Memory B cell (primary cell): Measurements from ENCODE around the gene GATA6.

Experiments used
- ATAC-seq: fragments of 150-1000 bp; cut with Tn5 transposase; 2 replicates; pipeline ENCODE4 v1.10.0; 2021; ENCODE audit warnings: low read depth, mild to moderate bottlenecking, moderate library complexity
- DNase-seq, 2 donors: peaks; one replicate each; pipeline ENCODE4 v3.0.0; 2022; ENCODE audit warnings: low spot score in 2 of 2
- H3K27ac Mint-ChIP-seq: one replicate; pipeline ENCODE4 v1.8.0; 2022; ENCODE audit warnings: mild to moderate bottlenecking, moderate library complexity, mixed read lengths
- H3K27me3 Mint-ChIP-seq: one replicate; pipeline ENCODE4 v1.8.0; 2022; ENCODE audit warnings: mixed read lengths
- H3K36me3 Mint-ChIP-seq: one replicate; pipeline ENCODE4 v1.8.0; 2022; ENCODE audit warnings: mild to moderate bottlenecking, mixed read lengths
- H3K4me1 Mint-ChIP-seq: one replicate; pipeline ENCODE4 v1.8.0; 2022; ENCODE audit warnings: mixed read lengths
- H3K4me3 Mint-ChIP-seq: one replicate; pipeline ENCODE4 v1.8.0; 2022; ENCODE audit warnings: mild to moderate bottlenecking, moderate library complexity, mixed read lengths
- H3K9me3 Mint-ChIP-seq: one replicate; pipeline ENCODE4 v1.8.0; 2022; ENCODE audit warnings: mixed read lengths

Gene GATA6

DNA sequence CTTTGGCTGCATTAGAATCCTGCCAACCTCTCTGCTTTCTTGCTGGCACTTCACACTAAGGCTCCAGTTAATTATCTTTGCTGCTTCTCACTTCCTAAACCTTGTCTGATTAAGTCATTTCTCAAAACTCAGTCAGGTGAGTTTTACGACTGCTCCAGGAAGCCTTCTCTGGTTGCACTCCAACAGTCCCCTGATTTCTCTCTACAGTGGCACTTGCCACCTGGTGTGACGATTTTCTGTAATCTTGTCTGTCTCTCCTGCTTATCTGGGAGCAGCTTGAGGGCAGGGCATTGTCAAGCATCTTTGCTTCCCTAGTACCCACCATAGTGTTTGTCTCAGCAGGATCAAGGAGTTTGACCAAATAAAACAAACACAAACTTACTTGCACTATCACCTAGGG is 10.4 kb upstream of the GATA6 start:
- no peaks in the 10 kb centered on the region for H3K4me1 Mint-ChIP-seq
- H3K36me3 Mint-ChIP-seq: no peaks in the 10 kb centered on the region
- peaks cover 6% of the 10 kb centered on the region for H3K27me3 Mint-ChIP-seq
- DNase-seq (no peak), ATAC-seq (no peak)
- no peak overlapping the region for H3K27ac Mint-ChIP-seq
- H3K4me3 Mint-ChIP-seq: no peak overlapping the region
- no peaks in the 10 kb centered on the region for H3K9me3 Mint-ChIP-seq

DNA sequence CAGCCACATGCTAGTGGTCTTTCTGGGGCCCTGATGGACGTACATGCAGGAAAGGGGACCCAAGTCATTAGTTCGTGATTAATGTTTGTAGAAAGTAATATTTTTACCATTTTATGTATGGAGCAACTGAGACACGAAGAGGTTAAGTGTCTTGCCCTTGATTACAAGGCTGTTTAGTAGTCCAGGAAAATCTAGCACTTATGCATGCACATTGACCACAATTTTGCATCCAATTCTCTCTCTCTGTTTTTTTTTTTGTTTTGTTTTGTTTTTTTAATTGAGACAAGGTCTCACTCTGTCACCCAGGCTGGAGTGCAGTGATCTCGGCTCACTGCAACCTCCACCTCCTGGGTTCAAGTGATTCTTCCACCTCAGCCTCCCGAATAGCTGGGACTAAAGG is 8.3 kb upstream of the GATA6 start:
- Mint-ChIP-seq H3K27ac (no peak overlapping the region), H3K27me3 (peaks cover 7% of the 10 kb centered on the region), H3K4me1 (no peaks in the 10 kb centered on the region), H3K4me3 (no peak overlapping the region), H3K9me3 (no peaks in the 10 kb centered on the region), H3K36me3 (no peaks in the 10 kb centered on the region)
- ATAC-seq (no peak), DNase-seq (no peak)

DNA sequence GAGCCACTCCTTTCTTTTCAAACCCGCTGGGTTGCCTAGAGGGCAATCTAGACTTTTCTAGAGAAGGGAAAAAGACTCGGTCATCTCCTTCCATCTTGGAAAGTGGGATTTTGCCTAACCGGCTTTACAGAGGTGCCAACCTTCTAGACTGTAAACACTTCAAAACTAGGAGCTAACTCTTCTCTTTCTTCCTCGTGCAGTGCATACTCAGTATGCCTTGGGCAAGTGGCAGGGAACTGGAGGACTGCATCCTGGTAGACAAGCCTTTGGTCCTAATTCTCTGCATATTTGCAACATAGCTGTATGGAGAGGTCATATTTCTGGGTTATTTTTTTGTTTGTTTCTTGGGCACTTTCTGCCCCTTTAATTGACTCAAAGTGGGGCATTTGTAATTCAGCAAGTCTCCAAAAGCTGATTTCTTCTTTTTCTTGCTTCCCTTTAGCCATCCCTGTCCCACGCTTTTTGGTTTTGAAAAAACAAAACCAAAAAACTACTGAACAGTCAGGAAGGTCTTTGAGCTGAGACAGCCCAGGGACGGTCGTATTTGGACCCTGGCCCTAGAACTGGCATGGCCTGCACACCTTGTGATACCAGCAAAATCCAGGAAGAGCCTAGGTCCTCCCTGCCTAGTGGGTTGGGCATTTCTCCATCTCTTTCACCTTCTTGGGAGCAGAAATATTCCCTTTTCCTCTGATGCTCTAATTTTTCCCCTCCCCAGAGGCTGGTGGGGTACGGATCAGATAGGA is 5.8 kb upstream of the GATA6 start:
- no peaks in the 10 kb centered on the region for H3K9me3 Mint-ChIP-seq
- H3K4me1 Mint-ChIP-seq: no peaks in the 10 kb centered on the region
- H3K27ac Mint-ChIP-seq: no peak overlapping the region
- H3K36me3 Mint-ChIP-seq: no peaks in the 10 kb centered on the region
- H3K4me3 Mint-ChIP-seq: no peak overlapping the region
- H3K27me3 Mint-ChIP-seq: peaks cover 13% of the 10 kb centered on the region
- DNase-seq (no peak), ATAC-seq (no peak)

DNA sequence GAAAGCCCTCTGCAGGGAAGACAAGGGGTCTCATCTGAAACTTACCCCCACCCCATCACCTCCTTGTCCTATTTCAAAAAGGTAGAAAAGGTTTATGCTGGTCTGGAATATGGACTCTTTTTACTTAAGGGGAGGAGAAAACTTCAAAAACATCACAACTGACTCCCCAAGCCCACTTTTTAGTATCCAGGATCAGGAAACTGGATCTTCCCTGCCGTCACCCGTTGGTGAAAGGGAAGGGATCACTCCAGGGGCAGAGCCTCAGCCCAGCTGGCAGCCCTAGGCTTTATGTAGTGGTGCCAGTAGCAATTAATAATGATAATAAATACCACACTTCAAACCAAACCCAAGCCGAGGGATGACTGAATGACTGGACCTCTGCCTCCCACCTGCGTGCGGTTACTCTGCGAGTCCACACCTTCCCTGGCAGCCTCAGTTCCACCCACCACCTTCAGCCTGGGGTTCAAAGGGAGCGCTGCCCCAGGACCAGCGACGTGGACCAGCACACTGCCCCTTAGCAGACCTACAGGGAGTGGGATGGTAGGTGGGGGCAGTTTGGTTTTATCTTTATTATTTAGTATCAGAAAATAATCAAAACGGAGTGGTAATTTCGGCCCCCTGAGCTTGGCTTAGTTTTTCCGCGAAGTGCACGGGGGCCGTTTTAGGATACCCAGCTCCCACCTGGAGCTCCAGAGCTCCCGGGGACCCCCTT is 4.9 kb upstream of the GATA6 start:
- DNase-seq (no peak), ATAC-seq (no peak)
- no peaks in the 10 kb centered on the region for H3K36me3 Mint-ChIP-seq
- no peak overlapping the region for H3K4me3 Mint-ChIP-seq
- H3K27ac Mint-ChIP-seq: no peak overlapping the region
- H3K9me3 Mint-ChIP-seq: no peaks in the 10 kb centered on the region
- peaks cover 2% of the 10 kb centered on the region for H3K4me1 Mint-ChIP-seq
- H3K27me3 Mint-ChIP-seq: peaks cover 14% of the 10 kb centered on the region

DNA sequence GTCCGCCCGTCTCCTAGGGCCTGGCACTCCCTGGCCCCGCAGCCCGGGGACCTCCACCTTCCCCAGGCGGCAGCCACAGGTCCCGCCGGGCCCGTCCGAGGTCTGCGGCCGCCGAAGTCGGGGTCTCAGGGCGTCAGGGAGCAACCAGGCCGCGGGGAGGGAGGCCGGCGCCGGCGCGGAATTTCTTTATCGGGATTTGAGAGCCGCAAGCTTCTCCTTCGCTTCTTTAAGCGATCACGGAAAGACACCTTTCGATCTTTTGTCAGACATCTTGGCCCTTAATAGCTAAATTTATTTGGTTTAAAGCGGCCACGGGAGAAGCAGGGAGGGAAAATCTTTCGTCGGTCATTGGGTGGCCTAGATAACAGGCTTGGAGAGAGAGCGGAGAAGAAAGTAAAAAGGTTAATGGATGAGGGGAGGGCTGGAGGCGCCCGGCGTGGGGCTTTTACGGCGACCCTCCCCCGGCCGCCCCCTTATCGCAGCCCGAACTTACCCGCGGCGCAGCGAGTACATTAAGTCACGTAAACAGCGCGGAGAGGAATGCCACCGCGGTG is 4.3 kb upstream of the GATA6 start:
- H3K36me3 Mint-ChIP-seq: no peaks in the 10 kb centered on the region
- H3K9me3 Mint-ChIP-seq: no peaks in the 10 kb centered on the region
- no peak overlapping the region for H3K27ac Mint-ChIP-seq
- DNase-seq (no peak), ATAC-seq (no peak)
- no peak overlapping the region for H3K4me3 Mint-ChIP-seq
- peaks cover 17% of the 10 kb centered on the region for H3K27me3 Mint-ChIP-seq
- H3K4me1 Mint-ChIP-seq: peaks cover 2% of the 10 kb centered on the region

DNA sequence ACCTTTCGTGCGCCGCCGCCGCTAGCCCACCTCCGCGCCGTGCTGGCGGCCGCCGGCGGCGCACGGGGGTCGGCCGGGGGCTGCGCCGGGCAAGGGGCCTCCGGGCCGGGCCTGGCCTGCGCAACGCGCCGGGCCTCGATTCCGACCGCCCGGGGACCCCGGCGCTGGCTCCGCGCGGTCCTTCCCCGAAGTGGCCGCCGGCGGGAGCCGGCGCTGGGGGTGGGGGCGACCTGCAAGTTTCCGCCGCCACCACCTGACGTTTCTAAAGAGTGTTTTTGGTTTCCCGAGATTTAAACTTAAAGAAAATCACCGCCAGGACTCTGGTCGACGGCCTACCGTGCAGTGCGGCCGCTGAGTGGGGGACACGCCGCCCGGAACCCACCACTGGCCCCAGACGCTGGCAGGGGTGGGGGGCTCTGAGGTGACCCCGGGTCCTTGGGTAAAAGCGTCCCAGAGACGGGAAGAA is 3.8 kb upstream of the GATA6 start:
- Mint-ChIP-seq H3K4me1 (peaks cover 5% of the 10 kb centered on the region), H3K4me3 (no peak overlapping the region), H3K27me3 (peaks cover 20% of the 10 kb centered on the region), H3K27ac (no peak overlapping the region), H3K36me3 (no peaks in the 10 kb centered on the region), H3K9me3 (no peaks in the 10 kb centered on the region)
- ATAC-seq (no peak), DNase-seq (no peak)

DNA sequence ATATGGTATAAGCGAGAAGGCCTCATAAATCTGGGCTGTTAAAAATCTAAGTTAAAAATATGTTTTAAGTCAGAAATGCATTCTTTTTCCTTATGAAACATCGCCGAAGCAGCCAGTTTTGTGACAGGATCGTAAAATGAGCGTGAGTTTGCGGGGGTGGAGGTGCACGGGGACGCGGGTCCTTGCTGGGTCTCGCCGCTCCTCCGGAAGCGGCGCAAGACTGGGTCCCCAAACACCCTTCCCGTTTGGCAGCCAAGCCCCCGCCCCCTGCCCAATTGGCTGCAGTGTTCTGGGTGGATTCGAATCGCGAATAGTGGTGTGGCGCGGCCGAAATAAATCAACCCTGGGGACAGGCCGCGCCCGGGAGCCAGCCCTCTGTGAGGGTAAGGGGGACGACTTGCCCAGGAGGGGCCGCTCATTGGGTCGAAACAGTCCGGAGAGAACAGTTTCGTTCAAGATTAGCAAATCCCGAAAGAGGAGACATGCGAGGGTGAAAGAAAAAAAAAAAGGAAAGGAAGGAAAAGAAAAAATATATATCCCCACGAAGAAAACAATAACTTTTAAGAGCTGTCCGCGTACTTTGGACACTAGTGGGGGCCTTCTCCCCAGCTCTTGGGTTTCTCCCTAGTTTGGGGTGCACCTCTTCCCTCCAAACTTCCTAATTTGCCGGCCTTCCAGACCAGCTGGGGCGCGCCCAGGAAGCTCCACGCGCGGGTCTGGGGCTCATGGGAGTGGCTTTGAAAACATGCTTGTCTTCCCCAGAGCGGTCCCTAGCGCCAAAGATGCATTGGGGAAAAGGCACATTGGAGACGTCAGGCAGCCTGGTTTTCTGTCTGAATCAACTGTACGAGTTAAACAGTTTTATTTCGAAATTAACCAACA is 3.1 kb upstream of the GATA6 start:
- H3K36me3 Mint-ChIP-seq: no peaks in the 10 kb centered on the region
- no peak for DNase-seq
- peaks cover 5% of the 10 kb centered on the region for H3K4me1 Mint-ChIP-seq
- no peak overlapping the region for H3K27ac Mint-ChIP-seq
- H3K9me3 Mint-ChIP-seq: no peaks in the 10 kb centered on the region
- H3K4me3 Mint-ChIP-seq: no peak overlapping the region
- ATAC-seq: no peak
- H3K27me3 Mint-ChIP-seq: peaks cover 22% of the 10 kb centered on the region

DNA sequence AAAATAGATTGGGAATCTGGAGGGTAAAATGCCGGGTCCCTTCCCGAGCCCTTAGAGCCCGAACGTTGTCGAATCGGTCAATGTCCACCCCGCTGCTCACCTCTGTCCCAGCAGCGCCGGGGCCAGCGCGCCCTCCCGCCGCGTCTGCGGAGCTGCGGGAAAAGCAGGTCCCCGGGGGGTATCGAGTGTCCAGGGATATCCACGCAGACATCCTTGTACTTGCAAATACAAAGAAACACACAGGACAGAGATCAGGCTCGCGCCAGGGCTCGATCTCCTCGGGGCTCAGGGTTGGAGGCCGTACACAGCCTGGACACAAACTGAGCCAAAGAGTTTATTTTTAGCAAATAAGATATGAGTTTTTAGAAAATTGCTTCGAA is 2.3 kb upstream of the GATA6 start:
- Mint-ChIP-seq H3K4me3 (no peak overlapping the region), H3K27ac (no peak overlapping the region), H3K27me3 (peaks cover 22% of the 10 kb centered on the region), H3K9me3 (no peaks in the 10 kb centered on the region), H3K36me3 (no peaks in the 10 kb centered on the region), H3K4me1 (peaks cover 5% of the 10 kb centered on the region)
- DNase-seq (no peak), ATAC-seq (no peak)

DNA sequence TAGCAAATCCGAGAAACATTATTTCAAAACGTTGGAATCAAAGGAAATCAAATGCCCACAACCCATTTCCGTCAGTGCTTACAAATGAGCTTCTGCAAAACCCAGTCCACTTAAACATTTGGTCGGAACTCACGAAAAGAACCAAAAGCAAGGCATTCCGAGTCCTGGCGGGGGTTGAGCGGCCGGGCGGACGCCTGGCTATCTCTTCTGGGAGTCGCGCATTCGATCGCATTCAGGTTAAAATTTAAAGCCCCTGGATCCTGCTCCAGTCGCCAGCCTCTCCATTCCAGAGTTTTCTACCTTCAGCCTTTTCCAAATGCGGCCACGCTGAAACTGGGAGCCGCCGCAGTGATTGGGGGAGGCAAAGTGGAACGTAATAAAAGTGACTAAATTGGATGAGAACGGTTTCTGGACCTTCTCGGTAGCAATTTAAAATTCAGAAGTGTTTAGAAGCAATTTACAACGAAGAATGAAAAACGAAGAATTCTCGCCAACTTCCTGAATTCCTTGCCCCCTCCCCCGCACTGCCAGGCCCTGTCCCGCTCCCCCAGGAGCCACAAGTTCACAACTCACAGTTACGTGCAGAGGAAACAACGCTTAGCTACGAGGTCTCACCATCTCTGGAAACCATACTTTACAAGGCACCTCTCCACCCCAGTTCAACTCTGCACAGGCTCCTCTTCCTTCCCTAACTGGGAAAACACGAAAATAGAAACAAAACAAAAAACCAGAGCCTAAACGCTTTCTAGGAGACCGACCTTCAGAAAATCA is 1.7 kb upstream of the GATA6 start:
- peaks cover 5% of the 10 kb centered on the region for H3K4me1 Mint-ChIP-seq
- DNase-seq (no peak), ATAC-seq (no peak)
- no peaks in the 10 kb centered on the region for H3K36me3 Mint-ChIP-seq
- H3K27ac Mint-ChIP-seq: no peak overlapping the region
- no peaks in the 10 kb centered on the region for H3K9me3 Mint-ChIP-seq
- peaks cover 22% of the 10 kb centered on the region for H3K27me3 Mint-ChIP-seq
- no peak overlapping the region for H3K4me3 Mint-ChIP-seq

DNA sequence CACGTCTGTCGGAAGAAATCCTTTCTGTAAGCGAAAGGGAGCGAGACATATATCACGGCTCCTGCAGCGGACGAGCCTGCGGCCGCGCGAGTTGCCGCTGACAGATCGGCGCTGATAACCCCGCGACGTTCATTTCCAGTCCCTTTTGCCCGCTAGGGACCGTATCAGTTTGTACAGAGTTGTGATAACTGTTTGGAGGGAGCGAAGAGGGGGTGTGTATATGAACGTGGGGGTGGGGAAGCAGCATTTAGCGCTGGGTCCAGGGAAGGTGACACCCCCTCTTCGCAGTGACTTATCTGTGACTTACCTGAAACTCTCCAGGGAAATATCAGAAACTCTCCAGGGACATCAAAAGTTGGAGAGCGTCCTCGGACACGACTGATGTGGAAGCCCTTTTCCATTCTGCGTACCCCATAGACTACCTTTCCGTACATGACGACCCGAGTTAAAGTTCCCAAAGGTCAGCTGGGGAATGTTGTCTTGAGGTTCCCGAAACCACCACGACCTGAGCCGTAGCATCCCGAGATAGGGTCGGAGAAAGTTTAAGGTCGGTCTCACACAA is 948 bp upstream of the GATA6 start:
- ATAC-seq (no peak), DNase-seq (no peak)

DNA sequence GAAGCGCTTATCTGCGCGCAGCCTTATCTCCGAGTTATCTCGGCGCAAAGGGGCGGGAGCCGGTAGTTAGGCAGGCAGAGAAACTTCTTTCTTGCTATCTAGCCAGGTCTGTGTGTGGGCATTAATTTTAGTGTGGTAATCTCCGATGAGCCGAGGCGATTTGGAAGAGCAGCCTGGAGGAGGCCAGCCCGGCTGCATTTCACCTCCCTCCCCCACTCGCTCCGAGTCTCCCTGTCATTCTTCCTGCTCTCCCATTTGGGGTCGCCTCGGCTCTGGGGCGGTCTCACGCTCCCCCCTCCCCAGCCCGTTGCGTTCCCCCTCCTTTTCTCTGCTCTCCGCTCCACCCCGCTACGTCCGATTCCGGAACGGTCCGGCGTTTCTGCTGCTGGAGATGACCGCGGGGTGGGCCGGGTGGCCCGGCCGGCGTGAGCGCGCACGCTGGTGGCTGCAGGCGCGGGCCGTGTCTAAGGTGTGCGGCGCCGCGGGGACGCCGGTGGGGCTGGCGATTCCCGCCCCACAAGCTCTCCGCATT is 566 bp downstream of the GATA6 start:
- Mint-ChIP-seq H3K36me3 (no peaks in the 10 kb centered on the region), H3K4me1 (peaks cover 5% of the 10 kb centered on the region), H3K27ac (no peak overlapping the region), H3K27me3 (peaks cover 17% of the 10 kb centered on the region), H3K4me3 (peak overlapping the region; percentile 75), H3K9me3 (no peaks in the 10 kb centered on the region)
- ATAC-seq: no peak
- DNase-seq: no peak

More for the DNA sequence above, 948 bp upstream of the GATA6 start:
- no peaks in the 10 kb centered on the region for H3K9me3 Mint-ChIP-seq
- H3K4me3 Mint-ChIP-seq: no peak overlapping the region
- no peak overlapping the region for H3K27ac Mint-ChIP-seq
- peaks cover 21% of the 10 kb centered on the region for H3K27me3 Mint-ChIP-seq
- no peaks in the 10 kb centered on the region for H3K36me3 Mint-ChIP-seq
- H3K4me1 Mint-ChIP-seq: peaks cover 5% of the 10 kb centered on the region

DNA sequence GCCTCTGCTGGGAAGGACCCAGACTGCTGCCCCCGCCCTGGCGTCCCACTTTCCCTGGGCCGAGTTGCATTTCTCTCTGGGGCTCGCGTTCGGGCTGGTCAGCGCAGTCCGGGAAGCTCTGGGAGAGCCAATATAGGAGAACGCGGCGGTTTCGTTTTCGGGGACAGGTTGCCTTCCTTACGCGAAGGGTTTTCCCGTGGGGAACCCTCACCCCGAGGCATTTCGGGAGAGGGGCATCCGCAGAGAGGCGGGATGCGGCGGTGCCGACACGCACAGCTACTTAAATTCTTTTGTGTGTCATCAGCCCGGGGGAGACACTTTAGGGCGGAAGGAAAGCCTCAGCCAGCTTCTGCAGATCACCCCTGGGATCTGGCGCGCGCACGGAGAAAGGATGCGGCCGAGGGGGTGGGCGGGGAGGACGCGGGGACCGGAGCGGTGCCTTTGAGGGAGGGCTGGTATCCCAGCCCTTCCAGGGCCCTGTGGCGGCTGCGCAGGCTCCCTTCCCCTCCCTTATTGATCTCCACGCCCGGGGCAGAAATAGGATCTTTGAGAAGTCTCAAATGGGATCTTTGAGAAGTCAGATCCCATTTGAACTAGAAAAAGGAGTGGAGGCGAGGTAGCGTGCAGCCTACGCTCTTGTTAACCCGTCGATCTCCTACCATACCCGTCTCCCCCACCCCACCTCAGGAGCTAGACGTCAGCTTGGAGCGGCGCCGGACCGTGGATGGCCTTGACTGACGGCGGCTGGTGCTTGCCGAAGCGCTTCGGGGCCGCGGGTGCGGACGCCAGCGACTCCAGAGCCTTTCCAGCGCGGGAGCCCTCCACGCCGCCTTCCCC is 1.2 kb downstream of the GATA6 start:
- Mint-ChIP-seq H3K4me1 (peaks cover 5% of the 10 kb centered on the region), H3K4me3 (peak overlapping the region; percentile 75), H3K27ac (no peak overlapping the region), H3K36me3 (no peaks in the 10 kb centered on the region), H3K27me3 (peaks cover 15% of the 10 kb centered on the region), H3K9me3 (no peaks in the 10 kb centered on the region)
- ATAC-seq (no peak), DNase-seq (no peak)
